SK-N-SH treated with all-trans-retinoic acid at 6 μM for 48 hours (cell line): ENCODE results near the gene TTPAL.

ENCODE experiments used
- ARNTL ChIP-seq: fragments of 450-650 bp; formaldehyde crosslinking; IDR thresholded peaks from 2 replicates; pipeline ENCODE4 v1.5.0; 2020; ENCODE audit warnings: low read depth, mild to moderate bottlenecking, moderate library complexity, borderline replicate concordance
- CSDC2 ChIP-seq: fragments of 250-450 bp; sonication (Bioruptor Pico); IDR thresholded peaks from 2 replicates; pipeline ENCODE4 v1.5.0; 2020; ENCODE audit warnings: mild to moderate bottlenecking, moderate library complexity
- OSR1 ChIP-seq: fragments of 250-450 bp; sonication (Bioruptor Pico); IDR thresholded peaks from 2 replicates; pipeline ENCODE4 v1.8.0; 2022; ENCODE audit warnings: moderate library complexity, mild to moderate bottlenecking, inconsistent platforms
- PPARA ChIP-seq: fragments of 250-450 bp; sonication (Bioruptor Pico); IDR thresholded peaks from 2 replicates; pipeline ENCODE4 v1.5.0; 2020; ENCODE audit warnings: mild to moderate bottlenecking, borderline replicate concordance
- RARB ChIP-seq: fragments of 250-450 bp; sonication (Bioruptor Pico); IDR thresholded peaks from 2 replicates; pipeline ENCODE4 v1.8.0; 2021; ENCODE audit warnings: mild to moderate bottlenecking, moderate library complexity
- SNAI2 ChIP-seq: fragments of 250-450 bp; sonication (Bioruptor Pico); IDR thresholded peaks from 2 replicates; pipeline ENCODE4 v1.5.0; 2020; ENCODE audit warnings: mild to moderate bottlenecking, moderate library complexity
- TCF4 ChIP-seq: fragments of 250-450 bp; sonication (Bioruptor Pico); IDR thresholded peaks from 2 replicates; pipeline ENCODE4 v1.8.0; 2021; ENCODE audit warnings: mild to moderate bottlenecking, moderate library complexity, borderline replicate concordance
- ZC3H10 ChIP-seq: fragments of 250-450 bp; sonication (Bioruptor Pico); IDR thresholded peaks from 2 replicates; pipeline ENCODE4 v1.5.1; 2021; ENCODE audit warnings: mild to moderate bottlenecking, moderate library complexity
- ZFP3 ChIP-seq: fragments of 250-450 bp; sonication (Bioruptor Pico); IDR thresholded peaks from 2 replicates; pipeline ENCODE4 v1.5.0; 2020; ENCODE audit warnings: mild to moderate bottlenecking, moderate library complexity
- ZNF565 ChIP-seq: fragments of 450-650 bp; formaldehyde crosslinking; conservative IDR thresholded peaks from 2 replicates; pipeline ENCODE4 v1.5.0; 2020; ENCODE audit warnings: low read depth, mild to moderate bottlenecking, moderate library complexity
- ZNF70 ChIP-seq: fragments of 450-650 bp; formaldehyde crosslinking; IDR thresholded peaks from 2 replicates; pipeline ENCODE4 v1.5.0; 2020; ENCODE audit warnings: mild to moderate bottlenecking, moderate library complexity
- ZNF8 ChIP-seq: fragments of 450-650 bp; formaldehyde crosslinking; IDR thresholded peaks from 2 replicates; pipeline ENCODE4 v1.5.0; 2020; ENCODE audit warnings: mild to moderate bottlenecking, moderate library complexity
- TF ChIP-seq, protein P1 (sequence below): fragments of 250-450 bp; sonication (Bioruptor Pico); IDR thresholded peaks from 2 replicates; pipeline ENCODE4 v1.5.0; 2020; ENCODE audit warnings: mild to moderate bottlenecking, moderate library complexity
- TF ChIP-seq, protein P2 (sequence below): fragments of 250-450 bp; sonication (Bioruptor Pico); IDR thresholded peaks from 2 replicates; pipeline ENCODE4 v1.8.0; 2021; ENCODE audit warnings: low read depth, mild to moderate bottlenecking, moderate library complexity, borderline replicate concordance

DNA sequence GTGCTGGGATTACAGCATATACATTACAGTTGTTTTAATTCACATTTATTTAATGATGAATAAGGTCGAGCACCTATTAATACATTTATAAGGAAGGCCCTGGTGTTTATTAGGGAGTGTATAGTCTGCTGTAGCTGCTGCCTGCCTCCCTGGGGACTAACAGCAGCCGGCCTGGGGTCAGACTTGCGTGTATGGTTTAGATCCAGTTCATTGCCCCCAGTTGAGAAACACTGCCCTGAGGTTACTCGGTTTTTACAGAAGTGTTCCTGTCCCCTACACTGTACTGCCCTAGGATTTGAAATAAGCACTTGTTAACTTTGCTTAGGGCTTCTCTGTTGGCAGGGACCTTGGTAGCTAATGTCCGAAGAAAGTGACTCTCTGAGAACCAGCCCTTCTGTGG lies 4.0 kb downstream of the TTPAL start:
- TF ChIP-seq, protein P1, sequence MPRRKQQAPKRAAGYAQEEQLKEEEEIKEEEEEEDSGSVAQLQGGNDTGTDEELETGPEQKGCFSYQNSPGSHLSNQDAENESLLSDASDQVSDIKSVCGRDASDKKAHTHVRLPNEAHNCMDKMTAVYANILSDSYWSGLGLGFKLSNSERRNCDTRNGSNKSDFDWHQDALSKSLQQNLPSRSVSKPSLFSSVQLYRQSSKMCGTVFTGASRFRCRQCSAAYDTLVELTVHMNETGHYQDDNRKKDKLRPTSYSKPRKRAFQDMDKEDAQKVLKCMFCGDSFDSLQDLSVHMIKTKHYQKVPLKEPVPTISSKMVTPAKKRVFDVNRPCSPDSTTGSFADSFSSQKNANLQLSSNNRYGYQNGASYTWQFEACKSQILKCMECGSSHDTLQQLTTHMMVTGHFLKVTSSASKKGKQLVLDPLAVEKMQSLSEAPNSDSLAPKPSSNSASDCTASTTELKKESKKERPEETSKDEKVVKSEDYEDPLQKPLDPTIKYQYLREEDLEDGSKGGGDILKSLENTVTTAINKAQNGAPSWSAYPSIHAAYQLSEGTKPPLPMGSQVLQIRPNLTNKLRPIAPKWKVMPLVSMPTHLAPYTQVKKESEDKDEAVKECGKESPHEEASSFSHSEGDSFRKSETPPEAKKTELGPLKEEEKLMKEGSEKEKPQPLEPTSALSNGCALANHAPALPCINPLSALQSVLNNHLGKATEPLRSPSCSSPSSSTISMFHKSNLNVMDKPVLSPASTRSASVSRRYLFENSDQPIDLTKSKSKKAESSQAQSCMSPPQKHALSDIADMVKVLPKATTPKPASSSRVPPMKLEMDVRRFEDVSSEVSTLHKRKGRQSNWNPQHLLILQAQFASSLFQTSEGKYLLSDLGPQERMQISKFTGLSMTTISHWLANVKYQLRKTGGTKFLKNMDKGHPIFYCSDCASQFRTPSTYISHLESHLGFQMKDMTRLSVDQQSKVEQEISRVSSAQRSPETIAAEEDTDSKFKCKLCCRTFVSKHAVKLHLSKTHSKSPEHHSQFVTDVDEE (CRISPR knock-in tag): no peak
- TF ChIP-seq OSR1: no peak
- TF ChIP-seq ZNF565 (CRISPR knock-in tag): no peak
- TF ChIP-seq ARNTL (CRISPR knock-in tag): no peak
- no peak for TF ChIP-seq ZC3H10 (CRISPR knock-in tag)
- no peak for TF ChIP-seq RARB
- TF ChIP-seq TCF4: no peak
- no peak for TF ChIP-seq ZNF8 (CRISPR knock-in tag)
- TF ChIP-seq, protein P2, sequence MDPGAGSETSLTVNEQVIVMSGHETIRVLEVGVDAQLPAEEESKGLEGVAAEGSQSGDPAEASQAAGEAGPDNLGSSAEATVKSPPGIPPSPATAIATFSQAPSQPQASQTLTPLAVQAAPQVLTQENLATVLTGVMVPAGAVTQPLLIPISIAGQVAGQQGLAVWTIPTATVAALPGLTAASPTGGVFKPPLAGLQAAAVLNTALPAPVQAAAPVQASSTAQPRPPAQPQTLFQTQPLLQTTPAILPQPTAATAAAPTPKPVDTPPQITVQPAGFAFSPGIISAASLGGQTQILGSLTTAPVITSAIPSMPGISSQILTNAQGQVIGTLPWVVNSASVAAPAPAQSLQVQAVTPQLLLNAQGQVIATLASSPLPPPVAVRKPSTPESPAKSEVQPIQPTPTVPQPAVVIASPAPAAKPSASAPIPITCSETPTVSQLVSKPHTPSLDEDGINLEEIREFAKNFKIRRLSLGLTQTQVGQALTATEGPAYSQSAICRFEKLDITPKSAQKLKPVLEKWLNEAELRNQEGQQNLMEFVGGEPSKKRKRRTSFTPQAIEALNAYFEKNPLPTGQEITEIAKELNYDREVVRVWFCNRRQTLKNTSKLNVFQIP (CRISPR knock-in tag): no peak
- TF ChIP-seq PPARA (CRISPR knock-in tag): no peak
- TF ChIP-seq SNAI2: no peak
- no peak for TF ChIP-seq ZNF70
- no peak for TF ChIP-seq ZFP3 (CRISPR knock-in tag)
- no peak for TF ChIP-seq CSDC2
